H1 (cell line): ENCODE measurements around the gene WNT5A. TPM values are rescaled to one million over a fixed set of nuclear protein-coding genes. Genes with fewer than 3 reads are reported as not detected.
A peak's percentile ranks its signal among the peaks of the same experiment; 100 is the strongest.

ENCODE experiments used
- CTCF ChIA-PET: fragments of 300-600 bp; sonication (Branson Sonifier 250); formaldehyde crosslinking; loops from one replicate; lab custom pipeline; 2021; ENCODE audit not compliant: partially characterized antibody; lab: Charles Lee
- POLR2A ChIA-PET: fragments of 300-600 bp; sonication (Branson Sonifier 250); formaldehyde crosslinking; loops from one replicate; lab custom pipeline; 2021; ENCODE audit warnings: inconsistent platforms; ENCODE audit not compliant: partially characterized antibody; lab: Charles Lee
- DNase-seq, 2 experiments: peaks; one replicate each; pipeline versions ENCODE4 v3.0.0 to v3.0.0-alpha.2; 2010 to 2022; ENCODE audit warnings: low spot score in 2 of 2, low read depth in 1 of 2, mixed read lengths in 1 of 2
- FAIRE-seq: peaks from 2 replicates; lab custom pipeline; 2011; peaks lifted over from hg19 to GRCh38; lab: Jason Lieb, UNC
- H2AFZ ChIP-seq: 2 replicates; pipeline ENCODE4 v1.8.1; 2012; ENCODE audit warnings: low read length, inconsistent platforms
- H2AK5ac ChIP-seq: 2 replicates; pipeline ENCODE4 v1.6.1; 2013; ENCODE audit warnings: low read depth, low read length
- H2BK120ac ChIP-seq: replicated peaks from 2 replicates; pipeline ENCODE3; 2013; ENCODE audit warnings: low read depth, low read length, inconsistent platforms
- H2BK12ac ChIP-seq: 2 replicates; pipeline ENCODE4 v1.6.1; 2013; ENCODE audit warnings: low read depth, low read length
- H2BK15ac ChIP-seq: 2 replicates; pipeline ENCODE4 v1.6.1; 2013; ENCODE audit warnings: low read length
- H2BK20ac ChIP-seq: 2 replicates; pipeline ENCODE4 v1.6.1; 2013; ENCODE audit warnings: low read length
- H2BK5ac ChIP-seq: 2 replicates; pipeline ENCODE4 v1.6.1; 2013; ENCODE audit warnings: low read depth, low read length
- H3K14ac ChIP-seq: 2 replicates; pipeline ENCODE4 v1.6.1; 2013; ENCODE audit warnings: inconsistent platforms; ENCODE audit not compliant: insufficient read length
- H3K18ac ChIP-seq: 2 replicates; pipeline ENCODE4 v1.6.1; 2013; ENCODE audit warnings: low read length; ENCODE audit errors: extremely low read depth
- H3K23ac ChIP-seq: 2 replicates; pipeline ENCODE4 v1.6.1; 2013; ENCODE audit warnings: inconsistent platforms; ENCODE audit not compliant: insufficient read length
- H3K23me2 ChIP-seq: 2 replicates; pipeline ENCODE4 v1.6.1; 2013; ENCODE audit warnings: low read depth, low read length
- H3K27ac ChIP-seq: 2 replicates; pipeline ENCODE4 v1.6.1; 2011; ENCODE audit warnings: low read depth, low read length, inconsistent platforms
- H3K27me3 ChIP-seq, 4 experiments: replicated peaks in 1 of 4; 1 replicate in 1 of 4; 2 replicates in 3 of 4; pipeline versions ENCODE4 v1.6.1 to v1.8.1; 2011 to 2013; ENCODE audit warnings: low read length in 3 of 4, mild to moderate bottlenecking in 3 of 4, inconsistent platforms in 2 of 4, mixed read lengths in 2 of 4, moderate library complexity in 1 of 4; ENCODE audit not compliant: control insufficient read depth in 3 of 4, insufficient read depth in 3 of 4; ENCODE audit errors: extremely low read depth in 1 of 4
- H3K36me3 ChIP-seq, 4 experiments: 2 replicates each; pipeline versions ENCODE4 v1.6.1 to v1.8.1; 2011 to 2013; ENCODE audit warnings: mild to moderate bottlenecking in 4 of 4, low read length in 3 of 4, moderate library complexity in 2 of 4, control low read depth in 1 of 4, inconsistent platforms in 1 of 4; ENCODE audit not compliant: insufficient read depth in 4 of 4, control insufficient read depth in 2 of 4
- H3K4ac ChIP-seq: replicated peaks from 2 replicates; pipeline ENCODE3; 2013; ENCODE audit warnings: low read length, low read depth, mixed read lengths, inconsistent platforms; ENCODE audit not compliant: insufficient read length
- H3K4me1 ChIP-seq, 4 experiments: replicated peaks in 1 of 4; 1 replicate in 1 of 4; 2 replicates in 3 of 4; pipeline versions ENCODE4 v1.6.1 to v1.8.1; 2011 to 2013; ENCODE audit warnings: low read length in 3 of 4, inconsistent platforms in 2 of 4, mixed read lengths in 1 of 4; ENCODE audit not compliant: insufficient read depth in 4 of 4, control insufficient read depth in 3 of 4
- H3K4me2 ChIP-seq, 2 experiments: 2 replicates each; pipeline versions ENCODE4 v1.6.1 to v1.8.1; 2011 to 2013; ENCODE audit warnings: low read depth in 2 of 2, low read length in 2 of 2, control low read depth in 1 of 2, inconsistent platforms in 1 of 2, mild to moderate bottlenecking in 1 of 2; ENCODE audit not compliant: insufficient read depth in 1 of 2
- H3K4me3 ChIP-seq, 4 experiments: fragments of 200-600, 300-600 bp in 1 of 4; sonication (generic), shearing (Covaris generic), sonication (Bioruptor Twin) in 1 of 4; 2 replicates each; pipeline versions ENCODE4 v1.5.1 to v1.8.1; 2011 to 2016; ENCODE audit warnings: low read length in 4 of 4, low read depth in 3 of 4, control low read depth in 2 of 4, inconsistent platforms in 2 of 4, mild to moderate bottlenecking in 2 of 4, mixed read lengths in 1 of 4, moderate library complexity in 1 of 4; ENCODE audit not compliant: insufficient read depth in 2 of 4; ENCODE audit errors: extremely low read depth in 1 of 4
- H3K56ac ChIP-seq: replicated peaks from 2 replicates; pipeline ENCODE3; 2013; ENCODE audit warnings: low read depth, mild to moderate bottlenecking, mixed read lengths, low read length, inconsistent platforms; ENCODE audit not compliant: insufficient read length
- H3K79me1 ChIP-seq: 2 replicates; pipeline ENCODE4 v1.6.1; 2013; ENCODE audit warnings: low read depth, low read length, control low read depth
- H3K79me2 ChIP-seq, 2 experiments: 2 replicates each; pipeline versions ENCODE4 v1.6.1 to v1.8.1; 2012 to 2013; ENCODE audit warnings: low read length in 2 of 2, mild to moderate bottlenecking in 2 of 2, inconsistent platforms in 1 of 2; ENCODE audit not compliant: insufficient read depth in 2 of 2, control insufficient read depth in 1 of 2
- H3K9ac ChIP-seq, 4 experiments: replicated peaks in 1 of 4; 1 replicate in 1 of 4; 2 replicates in 3 of 4; pipeline versions ENCODE4 v1.6.1 to v1.8.1; 2011 to 2013; ENCODE audit warnings: low read depth in 3 of 4, low read length in 3 of 4, control low read depth in 2 of 4, mild to moderate bottlenecking in 2 of 4, moderate library complexity in 2 of 4, inconsistent platforms in 1 of 4; ENCODE audit errors: extremely low read depth in 1 of 4
- H3K9me3 ChIP-seq, 2 experiments: 2 replicates each; pipeline versions ENCODE4 v1.6.1 to v1.8.1; 2012 to 2013; ENCODE audit warnings: mild to moderate bottlenecking in 2 of 2, moderate library complexity in 2 of 2, control low read depth in 1 of 2, inconsistent platforms in 1 of 2, low read depth in 1 of 2, low read length in 1 of 2, mixed read lengths in 1 of 2; ENCODE audit not compliant: insufficient read depth in 2 of 2
- H4K20me1 ChIP-seq, 2 experiments: replicated peaks in 1 of 2; 2 replicates each; pipeline versions ENCODE3 to v1.8.1; 2011 to 2013; ENCODE audit warnings: inconsistent platforms in 2 of 2, low read length in 2 of 2, mild to moderate bottlenecking in 1 of 2; ENCODE audit not compliant: insufficient read depth in 2 of 2, control insufficient read depth in 1 of 2
- H4K5ac ChIP-seq: 2 replicates; pipeline ENCODE4 v1.6.1; 2013; ENCODE audit warnings: low read length, low read depth, mixed read lengths, inconsistent platforms; ENCODE audit not compliant: insufficient read length
- H4K8ac ChIP-seq: 2 replicates; pipeline ENCODE4 v1.8.0; 2013; ENCODE audit warnings: mild to moderate bottlenecking, moderate library complexity, low read length, inconsistent platforms; ENCODE audit not compliant: insufficient read depth; ENCODE audit errors: extremely low read depth
- H4K91ac ChIP-seq: replicated peaks from 2 replicates; pipeline ENCODE3; 2013; ENCODE audit warnings: low read length, mixed read lengths, inconsistent platforms; ENCODE audit not compliant: insufficient read length
- BACH1 ChIP-seq: IDR thresholded peaks from 2 replicates; pipeline ENCODE4 v1.6.1; 2012; ENCODE audit warnings: low read length, improper control_type of control experiment
- CREB1 ChIP-seq: IDR thresholded peaks from 2 replicates; pipeline ENCODE4 v1.6.1; 2012; ENCODE audit warnings: inconsistent platforms
- MAFK ChIP-seq: IDR thresholded peaks from 2 replicates; pipeline ENCODE4 v1.6.1; 2012; ENCODE audit warnings: low read depth, mild to moderate bottlenecking, improper control_type of control experiment, low read length
- NANOG ChIP-seq: IDR thresholded peaks from 2 replicates; pipeline ENCODE4 v1.6.1; 2011; ENCODE audit warnings: low read length, low read depth, mild to moderate bottlenecking, inconsistent platforms; ENCODE audit not compliant: insufficient read depth, poor library complexity, severe bottlenecking
- TAF1 ChIP-seq: IDR thresholded peaks from 2 replicates; pipeline ENCODE4 v1.6.1; 2011; ENCODE audit warnings: mild to moderate bottlenecking, low read depth, low read length
- WGBS, 2 experiments: shearing (Covaris generic) in 1 of 2; methylation state at CpG; one replicate each; pipeline versions ENCODE4 v1.1.6 to v1.1.7; 2013 to 2015; ENCODE audit warnings: low lambda C conversion rate in 2 of 2, mixed read lengths in 2 of 2, inconsistent platforms in 1 of 2, low coverage in 1 of 2, missing lambda C conversion rate in 1 of 2; ENCODE audit not compliant: insufficient replicate concordance in 2 of 2, insufficient coverage in 1 of 2, insufficient read length in 1 of 2; ENCODE audit errors: extremely low coverage in 1 of 2, missing lambda C conversion rate in 1 of 2; 5-methylcytosine and 5-hydroxymethylcytosine counted together
- polyA plus RNA-seq, 7 experiments: library from polyadenylated mRNA; depleted of rRNA in 3 of 7; stranded (reverse) in 5 of 7; unstranded in 2 of 7; fragments of >200 nt in 5 of 7; fragments of 200-250 nt in 2 of 7; gene quantifications; 1 replicate in 5 of 7; 2 replicates in 1 of 7; 4 replicates in 1 of 7; pipeline versions ENCODE4 v1.2.1 to v1.2.3, GENCODE V29; 2011 to 2013; ENCODE audit warnings: missing spikeins in 2 of 7, mixed read lengths in 2 of 7
- total RNA-seq: library from RNA; stranded (reverse); fragmentation: NEBNext Ultra II Directional; extraction: Animal tissue kit (Norgen Biotek cat#: 25700); gene quantifications from 2 replicates; pipeline ENCODE4 v1.2.1, GENCODE V29; 2021

The WNT5A gene
- total and polyA plus RNA-seq, 2 of the 8 experiments (the other 6 are each of a cell fraction or from before 2014, with no cell fraction given): 3.9 to 5.6 TPM

DNA sequence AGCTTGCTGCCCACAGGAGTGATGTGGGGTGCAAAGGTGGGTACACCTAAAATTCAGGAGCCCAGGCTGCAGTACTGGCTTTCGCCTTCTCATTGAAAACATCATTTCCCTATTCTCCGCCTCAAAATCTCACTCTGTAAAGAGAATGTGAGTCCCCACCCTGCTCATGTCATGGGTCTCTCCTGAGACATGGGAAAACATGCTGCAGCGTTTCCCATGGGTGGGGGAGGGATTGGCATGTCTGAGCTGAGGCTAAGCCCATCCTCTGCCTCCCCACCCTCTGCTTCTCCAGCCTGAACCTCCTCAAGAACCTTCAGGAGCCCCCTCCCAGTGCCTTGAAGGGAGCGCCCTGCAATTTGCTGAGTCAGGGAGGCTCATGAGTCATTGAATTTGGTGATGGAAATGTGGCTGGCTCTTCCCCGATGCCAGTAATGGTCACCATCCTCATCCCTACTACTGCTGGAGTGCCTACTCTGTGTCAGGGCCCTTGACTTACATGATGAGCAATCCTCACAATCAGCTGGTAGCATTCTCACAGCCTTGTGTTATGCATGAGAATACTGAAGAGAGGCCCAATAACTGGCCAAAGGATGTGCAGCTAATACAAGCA lies 28.8 kb downstream of the WNT5A start:
- Histone ChIP-seq H4K5ac (no peak overlapping the region), H3K18ac (no peak overlapping the region), H2AFZ (no peak overlapping the region), H3K4me1 (no peaks in the 10 kb centered on the region), H4K91ac (no peak overlapping the region), H2BK120ac (no peak overlapping the region), H3K27ac (no peak overlapping the region), H2BK20ac (no peak overlapping the region), H4K8ac (no peak overlapping the region), H3K14ac (no peak overlapping the region), H3K23ac (no peak overlapping the region), H3K4me3 (no peak overlapping the region), H2BK15ac (no peak overlapping the region), H3K79me1 (no peaks in the 10 kb centered on the region), H3K4me2 (no peak overlapping the region), H4K20me1 (no peaks in the 10 kb centered on the region), H3K27me3 (no peaks in the 10 kb centered on the region), H3K23me2 (no peaks in the 10 kb centered on the region), H3K9ac (no peak overlapping the region), H2AK5ac (no peak overlapping the region), H3K79me2 (no peaks in the 10 kb centered on the region), H3K4ac (no peak overlapping the region), H3K56ac (no peak overlapping the region), H2BK5ac (no peak overlapping the region), H2BK12ac (no peak overlapping the region), H3K9me3 (no peaks in the 10 kb centered on the region), H3K36me3 (no peaks in the 10 kb centered on the region)
- TF ChIP-seq TAF1 (no peak), CREB1 (no peak), MAFK (0 out of 2 replicates have a peak, but pooled peaks have one; percentile 34), NANOG (no peak), BACH1 (peak; percentile 77)
- ChIA-PET POLR2A (no interaction called here), CTCF (interaction anchor here (0.7 to 1.7 kb wide), 4 partner anchors 12 to 522 kb away, joined by 4 to 6 read pairs (median 4); no protein-coding TSS in a partner anchor)
- 81% methylated on average over 5 of the region's 5 CpGs; no CpG with 5 or more reads in 1 of the 2 experiments for WGBS, 2 experiments
- no peak for FAIRE-seq
- DNase-seq: peak in 1 of 2 experiments; percentile 29
